ENCODE measurements around the gene LMO1.
A peak's percentile ranks its signal among the peaks of the same experiment; 100 is the strongest.

Gene LMO1

DNA sequence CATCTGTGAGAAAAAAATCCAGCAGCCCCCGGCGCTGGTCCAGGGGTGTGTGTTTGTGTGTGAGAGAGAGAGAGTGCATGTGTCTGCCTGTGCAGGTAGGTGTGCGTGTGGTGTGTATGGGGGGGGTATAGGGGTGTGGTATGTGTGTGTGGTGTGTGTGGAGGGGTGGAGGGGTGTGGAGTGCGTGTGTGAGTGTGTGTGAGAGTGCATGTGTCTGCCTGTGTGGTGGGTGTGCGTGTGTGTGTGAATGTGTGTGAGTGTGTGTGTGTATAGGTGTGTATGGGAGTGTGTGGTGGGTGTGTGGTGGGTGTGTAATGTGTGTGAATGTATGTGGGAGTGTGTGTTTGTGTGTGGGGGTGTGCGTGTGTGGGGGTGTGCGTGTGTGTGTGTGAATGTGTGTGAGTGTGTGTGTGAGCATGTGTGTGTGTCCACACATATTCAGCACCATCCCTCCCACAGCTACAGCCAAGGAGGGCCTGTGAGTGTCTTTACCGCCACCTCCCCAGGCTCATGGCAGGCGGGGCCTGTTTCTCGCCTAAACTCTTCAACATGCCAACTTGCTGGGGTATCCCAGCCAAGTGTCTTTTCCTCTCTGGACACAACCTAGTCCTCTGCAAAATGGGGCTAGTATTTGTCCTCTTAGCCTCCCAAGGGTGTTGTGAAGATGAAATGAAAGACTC is 11.9 kb downstream of the LMO1 start:
- no peak overlapping the region for H3K4me3 ChIP-seq (ENCODE audit: low read length)
- TF ChIP-seq, protein P1, sequence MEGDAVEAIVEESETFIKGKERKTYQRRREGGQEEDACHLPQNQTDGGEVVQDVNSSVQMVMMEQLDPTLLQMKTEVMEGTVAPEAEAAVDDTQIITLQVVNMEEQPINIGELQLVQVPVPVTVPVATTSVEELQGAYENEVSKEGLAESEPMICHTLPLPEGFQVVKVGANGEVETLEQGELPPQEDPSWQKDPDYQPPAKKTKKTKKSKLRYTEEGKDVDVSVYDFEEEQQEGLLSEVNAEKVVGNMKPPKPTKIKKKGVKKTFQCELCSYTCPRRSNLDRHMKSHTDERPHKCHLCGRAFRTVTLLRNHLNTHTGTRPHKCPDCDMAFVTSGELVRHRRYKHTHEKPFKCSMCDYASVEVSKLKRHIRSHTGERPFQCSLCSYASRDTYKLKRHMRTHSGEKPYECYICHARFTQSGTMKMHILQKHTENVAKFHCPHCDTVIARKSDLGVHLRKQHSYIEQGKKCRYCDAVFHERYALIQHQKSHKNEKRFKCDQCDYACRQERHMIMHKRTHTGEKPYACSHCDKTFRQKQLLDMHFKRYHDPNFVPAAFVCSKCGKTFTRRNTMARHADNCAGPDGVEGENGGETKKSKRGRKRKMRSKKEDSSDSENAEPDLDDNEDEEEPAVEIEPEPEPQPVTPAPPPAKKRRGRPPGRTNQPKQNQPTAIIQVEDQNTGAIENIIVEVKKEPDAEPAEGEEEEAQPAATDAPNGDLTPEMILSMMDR (conservative IDR thresholded peaks at IDR 0.05; ENCODE audit: low read length): no peak

DNA sequence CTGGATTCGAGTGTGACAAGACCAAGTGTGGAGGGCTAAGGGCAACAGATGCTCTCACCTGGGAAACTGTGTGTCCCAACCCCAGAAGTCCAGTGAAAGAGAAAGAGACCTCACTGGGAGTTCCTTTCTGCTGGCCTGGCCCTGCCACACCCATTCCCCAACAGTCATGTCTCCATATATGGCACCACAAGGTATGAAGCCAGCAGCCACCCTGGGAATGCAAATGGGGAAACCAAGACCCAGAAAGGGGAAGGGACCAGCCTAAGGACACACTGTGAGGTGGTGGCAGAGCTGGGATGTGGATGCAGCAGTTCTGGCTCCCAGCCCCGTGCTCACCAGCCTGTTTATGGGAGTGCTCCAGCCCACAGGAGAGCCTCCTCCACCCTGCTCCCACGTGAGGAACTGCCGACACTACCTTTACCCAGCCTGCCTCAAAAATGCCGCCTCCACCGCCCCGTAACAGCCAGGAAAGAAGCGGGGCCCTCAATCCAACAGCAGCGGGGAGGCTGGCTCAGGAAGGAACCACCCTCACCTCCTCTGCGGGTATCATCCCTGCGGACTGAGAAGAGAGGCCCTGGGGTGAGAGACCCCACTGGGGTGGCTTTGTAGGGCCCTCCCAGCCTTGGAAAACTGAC is 12.6 kb downstream of the LMO1 start:
- H3K4me3 ChIP-seq (ENCODE audit: low read length): no peak overlapping the region
- DNase-seq (ENCODE audit: low read depth): no peak
- TF ChIP-seq, protein P1 (conservative IDR thresholded peaks at IDR 0.05; ENCODE audit: low read length): no peak

More for the DNA sequence above, 11.9 kb downstream of the LMO1 start:
- no peak for DNase-seq (ENCODE audit: low read depth)

GRCh38 chr11:8250434-8250833 is 13.2 kb downstream of the LMO1 start:
- no peak overlapping the region for H3K4me3 ChIP-seq (ENCODE audit: low read length)
- TF ChIP-seq, protein P1 (conservative IDR thresholded peaks at IDR 0.05; ENCODE audit: low read length): no peak
- DNase-seq (ENCODE audit: low read depth): no peak

GRCh38 chr11:8249482-8249881 is 14.2 kb downstream of the LMO1 start:
- DNase-seq (ENCODE audit: low read depth): no peak
- no peak overlapping the region for H3K4me3 ChIP-seq (ENCODE audit: low read length)
- TF ChIP-seq, protein P1 (conservative IDR thresholded peaks at IDR 0.05; ENCODE audit: low read length): no peak

- TF ChIP-seq, protein P1 (conservative IDR thresholded peaks at IDR 0.05; ENCODE audit: low read length): no peak
- no peak for DNase-seq (ENCODE audit: low read depth)
- no peak overlapping the region for H3K4me3 ChIP-seq (ENCODE audit: low read length)
Measured at GRCh38 chr11:8248786-8249185, 14.9 kb downstream of the LMO1 start.

- H3K4me3 ChIP-seq (ENCODE audit: low read length): no peak overlapping the region
- DNase-seq (ENCODE audit: low read depth): no peak
- TF ChIP-seq, protein P1 (conservative IDR thresholded peaks at IDR 0.05; ENCODE audit: low read length): peak; percentile 49
Measured at GRCh38 chr11:8247312-8247711, 16.4 kb downstream of the LMO1 start.

DNA sequence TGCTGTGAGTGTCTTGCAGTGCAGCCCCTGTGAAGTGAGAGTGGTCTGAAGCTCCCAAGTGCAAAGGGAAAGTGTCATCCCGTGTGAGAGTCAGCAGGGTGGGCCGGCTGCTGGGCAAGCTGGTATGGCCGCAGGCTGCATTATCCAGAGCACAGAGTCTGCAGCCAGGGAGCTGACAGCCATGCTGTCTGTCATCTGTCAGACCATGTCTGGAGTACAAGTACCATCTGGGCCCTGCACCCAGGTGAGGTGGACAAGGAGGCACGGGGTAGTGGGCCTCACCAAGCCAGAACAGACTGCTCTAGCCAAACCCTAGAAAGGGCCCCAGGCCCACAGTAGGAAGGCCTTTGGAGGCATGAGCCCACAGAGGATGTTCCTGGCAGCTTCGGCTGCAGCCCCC is 20.2 kb downstream of the LMO1 start:
- no peak overlapping the region for H3K4me3 ChIP-seq (ENCODE audit: low read length)
- TF ChIP-seq, protein P1 (conservative IDR thresholded peaks at IDR 0.05; ENCODE audit: low read length): no peak
- no peak for DNase-seq (ENCODE audit: low read depth)
